Activated T-helper 1 cell treated with anti-CD3 and anti-CD28 coated beads, Interleukin-2, amount 50 U/mL, for 16 hours (primary cell): Measurements from ENCODE around the gene SSTR4.

ENCODE experiments used
- DNase-seq, 2 donors: peaks; one replicate each; pipeline ENCODE4 v3.0.0-alpha.2; 2020; ENCODE audit warnings: low read depth in 1 of 2, low spot score in 1 of 2

SSTR4 gene

DNA sequence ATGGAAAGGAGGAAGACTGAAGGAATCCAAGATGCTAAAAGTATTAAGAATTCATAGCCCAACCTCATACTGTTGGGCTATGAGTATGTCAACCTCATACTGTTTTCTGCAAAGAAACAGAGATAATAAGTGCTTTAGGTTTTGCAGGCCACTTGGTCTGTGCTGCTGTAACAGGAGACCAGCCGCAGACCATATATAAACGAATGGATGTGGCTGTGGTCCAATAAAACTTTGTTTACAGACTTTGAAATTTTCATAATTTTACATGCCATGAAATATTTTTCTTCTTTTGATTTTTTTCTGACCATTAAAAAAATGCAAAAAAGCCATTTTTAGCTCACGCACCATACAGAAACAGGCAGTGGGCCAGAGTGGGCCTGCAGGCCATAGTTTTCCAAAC, 28.1 kb downstream of the SSTR4 start:
- no peak for DNase-seq

- no peak for DNase-seq
Measured at GRCh38 chr20:23063581-23063980, 28.5 kb downstream of the SSTR4 start.

DNA sequence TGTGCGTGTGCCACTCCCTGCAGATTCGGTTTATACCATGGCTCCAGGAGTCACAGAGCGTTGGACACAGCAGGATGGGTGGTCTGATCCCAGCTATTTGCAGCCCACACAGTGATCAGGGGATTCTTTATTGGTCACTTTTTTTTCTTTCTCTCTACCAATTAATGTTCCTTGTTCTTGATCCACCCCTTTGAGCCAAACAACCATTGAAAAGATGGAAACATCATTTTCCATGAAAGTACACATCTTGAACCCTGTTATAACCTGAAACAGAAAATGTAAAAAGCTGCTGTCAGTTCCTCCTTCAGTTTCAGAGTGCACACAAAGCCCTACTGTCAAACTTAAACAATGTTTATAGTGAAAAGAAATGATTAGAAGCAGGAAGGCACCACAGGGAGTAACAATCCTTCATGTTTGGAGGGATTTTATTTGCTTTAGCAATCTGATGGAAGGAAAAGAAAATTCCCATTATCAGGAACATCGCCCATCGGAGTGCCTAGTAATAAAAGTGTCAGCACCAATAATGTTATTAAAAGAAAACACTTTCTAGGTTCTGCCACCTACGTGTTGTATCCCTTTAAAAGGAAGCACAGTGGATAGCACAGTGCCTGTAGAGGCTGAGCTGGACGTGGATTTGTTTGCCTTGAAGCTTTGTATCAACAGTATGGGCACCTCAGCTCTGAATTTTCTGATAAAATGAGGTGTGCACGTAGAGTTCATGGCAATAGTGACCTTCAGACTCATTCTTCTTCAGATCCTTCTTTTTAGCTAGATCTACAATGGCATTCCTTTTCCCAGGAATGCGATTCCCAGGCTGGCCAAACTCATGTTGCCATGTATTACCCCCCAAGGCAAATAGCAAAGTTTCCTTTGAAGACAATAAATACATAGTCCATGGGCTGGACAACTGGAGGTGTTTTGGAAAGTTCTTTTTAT, 30.4 kb downstream of the SSTR4 start:
- no peak for DNase-seq

DNA sequence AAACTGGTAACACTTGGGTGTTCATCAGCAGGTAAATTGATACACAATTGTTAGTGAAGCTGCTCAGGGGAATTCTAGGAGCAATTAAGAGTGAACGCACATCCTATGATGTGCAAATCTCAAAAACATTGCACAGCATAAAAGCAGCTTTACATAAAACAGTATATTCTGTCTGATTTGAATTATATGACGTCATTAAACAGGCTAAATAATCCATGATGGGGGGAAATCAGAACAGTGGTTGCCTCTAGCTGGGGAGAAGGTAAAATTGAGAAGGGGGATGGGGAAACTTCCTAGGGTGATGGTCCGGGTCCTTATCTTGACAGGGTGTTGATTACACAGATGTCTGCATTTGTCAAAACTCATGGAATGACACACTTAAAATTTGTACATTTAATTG, 31.7 kb downstream of the SSTR4 start:
- no peak for DNase-seq

GRCh38 chr20:23068283-23068682, 33.2 kb downstream of the SSTR4 start:
- DNase-seq, result no peak

GRCh38 chr20:23069108-23069507, 34.0 kb downstream of the SSTR4 start:
- DNase-seq, result no peak

DNA sequence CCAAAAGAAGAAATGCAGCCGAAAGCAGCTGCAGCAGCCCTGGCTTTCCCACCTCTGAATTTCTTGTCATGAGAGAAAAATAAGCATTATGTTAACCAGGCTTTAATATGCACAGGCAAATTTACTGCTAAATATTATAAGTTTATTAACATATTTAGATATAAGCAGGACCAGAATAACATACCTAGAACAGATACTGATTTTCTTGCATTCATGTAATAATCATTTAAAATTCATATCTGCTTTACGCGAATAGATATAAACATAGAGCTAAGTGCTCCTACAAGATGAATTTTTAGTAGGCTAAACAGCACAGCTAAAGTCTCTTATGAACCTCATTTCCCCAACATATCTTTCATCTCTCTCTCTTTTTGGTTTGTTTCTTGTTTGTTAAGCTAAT, 36.3 kb downstream of the SSTR4 start:
- DNase-seq, result no peak

- DNase-seq, result no peak
Measured at GRCh38 chr20:23071996-23072395, 36.9 kb downstream of the SSTR4 start.

- DNase-seq, result no peak
Measured at GRCh38 chr20:23072892-23073586, 37.9 kb downstream of the SSTR4 start.

DNA sequence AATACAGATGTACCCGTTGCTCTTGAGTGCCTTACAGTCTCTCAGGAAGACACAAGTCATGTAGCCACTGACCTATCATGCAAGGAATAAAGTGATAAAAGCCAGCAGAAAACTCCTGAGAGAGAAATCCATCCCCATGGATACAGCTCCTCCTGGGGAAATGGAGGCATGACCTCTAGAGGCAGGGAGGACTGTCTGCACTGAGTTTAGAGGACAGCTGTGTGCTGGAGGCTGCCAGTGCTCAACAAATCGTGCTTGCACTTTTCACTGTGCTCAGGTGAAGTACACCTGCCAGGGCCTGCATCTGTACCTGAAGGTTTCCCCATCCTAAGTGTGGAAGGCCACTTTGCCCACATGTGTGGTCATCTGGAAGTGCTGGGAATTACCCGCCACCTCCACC, 38.9 kb downstream of the SSTR4 start:
- no peak for DNase-seq

DNA sequence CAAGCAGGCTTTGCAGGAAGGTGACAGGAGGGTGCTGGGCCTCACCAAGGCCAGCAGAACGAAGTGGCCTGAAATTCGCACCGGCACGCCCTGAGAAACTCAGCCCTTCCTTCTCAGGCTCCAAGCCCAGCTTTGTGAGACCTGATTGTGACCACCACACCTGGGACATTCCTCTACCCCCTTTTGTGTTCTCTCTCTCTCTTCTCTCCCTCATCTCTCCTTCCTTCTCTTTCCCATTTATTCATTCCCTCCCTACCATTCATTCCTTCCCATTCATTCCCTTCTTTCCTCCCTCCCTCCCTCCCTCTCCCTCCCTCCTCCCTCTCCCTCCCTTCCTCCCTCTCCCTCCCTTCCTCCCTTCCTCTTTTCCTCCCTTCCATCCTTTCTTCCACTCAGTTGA, 42.2 kb downstream of the SSTR4 start:
- no peak for DNase-seq

DNA sequence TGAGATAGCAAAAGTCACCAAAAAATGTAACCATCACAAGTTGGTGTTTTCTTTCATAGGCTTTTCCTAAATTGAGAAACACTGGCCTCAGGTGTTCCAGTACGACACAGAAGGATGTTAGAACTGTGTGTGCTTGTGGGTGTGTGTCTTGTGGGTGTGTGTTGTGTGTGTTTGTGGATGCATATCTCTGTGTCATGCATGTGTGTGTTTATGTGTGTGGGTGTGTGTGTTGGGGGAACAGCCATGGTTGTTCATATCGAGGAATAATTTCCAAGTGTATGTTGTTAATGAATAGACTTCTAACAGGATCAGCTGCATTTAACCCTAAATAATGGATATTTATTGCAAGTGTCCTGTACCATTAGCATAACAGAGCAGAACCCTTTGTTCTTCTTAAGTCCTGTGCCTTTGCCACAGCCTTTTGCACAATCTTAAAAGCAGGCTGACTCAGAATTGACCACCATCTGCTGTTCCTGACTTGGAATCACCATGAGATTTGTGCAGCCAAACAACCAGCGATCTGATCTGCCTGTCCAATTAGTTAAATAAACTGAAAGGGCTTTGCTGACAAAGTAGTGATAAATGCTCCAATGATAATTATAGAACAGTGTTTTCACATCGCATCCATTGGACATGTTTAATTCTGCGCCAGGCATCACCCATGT, 43.4 kb downstream of the SSTR4 start:
- DNase-seq, result no peak

- DNase-seq, result no peak
Measured at GRCh38 chr20:23079016-23079351, 43.9 kb downstream of the SSTR4 start.

GRCh38 chr20:23079926-23080325, 44.8 kb downstream of the SSTR4 start:
- no peak for DNase-seq

DNA sequence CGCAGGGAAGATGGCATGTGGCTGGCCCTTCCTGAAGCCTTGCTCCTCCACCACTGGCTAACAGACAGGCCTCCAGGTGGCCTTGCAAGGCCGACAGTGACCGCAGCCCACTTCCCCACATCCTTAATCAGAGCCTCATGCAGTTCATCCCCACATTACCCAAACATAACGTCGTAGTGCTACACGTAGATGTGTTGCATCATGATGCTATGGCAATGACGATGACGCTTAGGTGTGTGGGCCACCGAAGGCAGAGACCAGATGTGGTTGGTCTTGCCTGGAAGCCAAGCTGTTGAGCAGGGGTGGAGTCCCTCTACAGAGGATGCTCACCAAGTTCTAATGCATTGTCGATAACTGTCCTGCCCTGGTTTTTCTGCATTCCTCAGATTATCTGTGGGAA, 45.4 kb downstream of the SSTR4 start:
- DNase-seq, result no peak

GRCh38 chr20:23081263-23081819, 46.2 kb downstream of the SSTR4 start:
- DNase-seq, result no peak

DNA sequence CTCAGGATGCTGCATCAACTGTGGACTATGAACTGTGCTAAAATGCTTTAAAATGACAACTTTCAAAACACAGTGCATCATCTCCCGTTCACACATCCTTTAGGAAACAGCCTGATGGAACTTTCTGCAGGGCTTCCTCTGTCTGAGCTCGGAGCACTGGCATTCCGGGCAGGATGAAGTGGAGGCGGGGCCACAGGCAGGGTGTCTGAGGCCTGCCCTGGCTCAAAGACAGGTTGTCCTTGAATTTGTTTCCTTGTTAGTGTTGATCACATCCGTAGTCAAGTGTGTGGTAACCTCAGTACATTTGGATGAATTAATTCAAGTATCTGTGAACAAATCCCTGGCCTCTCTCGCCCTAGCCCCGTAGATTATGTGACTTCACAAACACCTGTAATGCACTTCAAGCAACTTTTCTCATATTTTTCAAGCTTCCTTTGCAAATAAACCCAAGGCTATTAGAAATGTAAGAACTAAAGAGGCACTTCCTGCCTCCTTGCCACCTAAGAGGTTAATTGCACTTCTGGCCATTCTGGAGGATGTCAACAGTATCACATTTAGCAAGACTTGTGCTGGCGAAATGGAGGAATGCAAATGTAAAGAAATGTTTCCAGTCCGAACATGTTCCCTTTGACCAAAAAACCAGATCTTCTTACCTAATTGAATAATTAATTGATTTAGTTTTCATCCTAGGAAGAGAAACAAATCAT, 47.9 kb downstream of the SSTR4 start:
- DNase-seq, result no peak

GRCh38 chr20:23083553-23084220, 48.6 kb downstream of the SSTR4 start:
- no peak for DNase-seq

DNA sequence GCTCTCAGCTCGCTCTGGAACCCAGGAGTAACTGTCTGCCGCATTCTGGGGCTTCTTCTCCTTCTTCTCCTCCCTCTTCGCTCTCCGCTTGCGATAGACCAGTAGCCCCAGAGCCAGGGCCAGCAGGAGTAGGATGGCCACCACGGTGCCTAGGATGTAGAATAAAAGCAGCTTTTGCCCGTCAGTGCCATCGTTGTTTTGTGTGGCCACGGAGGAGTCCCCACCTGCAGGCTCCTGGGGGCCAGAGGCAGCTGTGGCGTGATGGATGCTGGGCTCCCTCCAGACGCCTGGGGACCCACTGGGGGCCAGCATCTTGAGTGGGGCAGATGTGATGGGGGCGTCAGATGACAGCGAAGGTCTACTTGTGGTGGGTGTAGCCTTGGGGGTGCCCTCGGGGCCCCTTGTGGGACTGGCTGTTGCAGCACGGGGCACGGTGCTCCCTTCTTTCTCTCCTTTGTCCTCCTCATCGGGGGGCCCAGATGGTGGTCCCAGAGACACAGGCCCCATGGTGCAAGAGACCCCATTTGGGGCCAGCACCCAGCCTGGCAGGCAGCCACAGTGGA, 49.3 kb downstream of the SSTR4 start:
- no peak for DNase-seq

DNA sequence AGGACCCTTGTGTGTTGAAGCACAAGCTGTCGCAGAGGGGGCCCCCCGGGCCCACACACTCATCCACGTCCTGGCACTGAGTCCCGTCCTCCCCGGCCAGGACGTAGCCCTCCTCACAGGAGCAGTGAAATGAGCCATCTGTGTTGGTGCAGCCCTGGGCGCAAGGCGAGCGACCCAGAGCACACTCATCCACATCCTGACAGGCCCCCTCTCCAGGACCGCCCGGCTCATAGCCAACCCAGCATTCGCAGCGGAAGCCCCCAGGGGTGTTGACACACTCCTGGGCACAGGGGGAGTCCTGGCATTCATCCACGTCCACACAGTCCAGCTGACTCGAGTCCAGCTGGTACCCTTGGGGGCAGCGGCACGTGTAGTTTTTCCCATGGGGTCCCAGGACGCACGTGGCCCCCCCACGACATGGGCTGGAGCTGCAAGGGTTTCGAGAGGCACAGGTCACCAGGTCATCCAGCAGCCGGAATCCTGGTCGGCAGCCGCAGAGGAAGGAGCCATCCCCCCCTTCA, 49.8 kb downstream of the SSTR4 start:
- DNase-seq, result no peak
